Aorta (tissue), 5 donors: ENCODE results near the gene DERL3. TPM values are rescaled to one million over a fixed set of nuclear protein-coding genes. Genes with fewer than 3 reads are reported as not detected.
A peak's percentile ranks its signal among the peaks of the same experiment; 100 is the strongest.

ENCODE experiments used
- ATAC-seq: fragments of 200-7000 bp; cut with Tn5 transposase; one replicate; pipeline ENCODE4 v1.9.1; 2022; ENCODE audit warnings: moderate library complexity; ENCODE audit not compliant: low FRiP score
- DNase-seq, 2 donors: peaks; one replicate each; pipeline ENCODE4 v3.0.0-alpha.2; 2020
- H3K27ac ChIP-seq, 2 donors: one replicate each; pipeline ENCODE4 v1.5.1; 2013; ENCODE audit warnings: low read length in 2 of 2, mild to moderate bottlenecking in 2 of 2, moderate library complexity in 2 of 2, control low read depth in 1 of 2, inconsistent platforms in 1 of 2, low read depth in 1 of 2
- H3K27me3 ChIP-seq, 2 donors: one replicate each; pipeline ENCODE4 v1.6.1; 2013; ENCODE audit warnings: control low read depth in 1 of 2, low read length in 1 of 2, mild to moderate bottlenecking in 1 of 2, moderate library complexity in 1 of 2; ENCODE audit not compliant: insufficient read depth in 2 of 2, control insufficient read depth in 1 of 2
- H3K36me3 ChIP-seq, 2 donors: one replicate each; pipeline ENCODE4 v1.6.1; 2013; ENCODE audit warnings: control low read depth in 1 of 2, low read length in 1 of 2, mild to moderate bottlenecking in 1 of 2; ENCODE audit not compliant: insufficient read depth in 2 of 2, control insufficient read depth in 1 of 2
- H3K4me1 ChIP-seq, 2 donors: one replicate each; pipeline ENCODE4 v1.6.1; 2013; ENCODE audit warnings: low read length in 2 of 2, control low read depth in 1 of 2, mild to moderate bottlenecking in 1 of 2, moderate library complexity in 1 of 2; ENCODE audit not compliant: insufficient read depth in 2 of 2, control insufficient read depth in 1 of 2
- H3K4me3 ChIP-seq, 2 donors: one replicate each; pipeline ENCODE4 v1.5.1; 2013; ENCODE audit warnings: low read length in 2 of 2, control low read depth in 1 of 2, mild to moderate bottlenecking in 1 of 2
- H3K9me3 ChIP-seq: one replicate; pipeline ENCODE4 v1.6.1; 2013; ENCODE audit warnings: mild to moderate bottlenecking, low read length; ENCODE audit not compliant: control insufficient read depth
- WGBS, 2 donors: extraction: QIAGEN DNeasy Blood & Tissue Kit; methylation state at CpG; one replicate each; pipeline ENCODE4 v1.1.7; 2013; 5-methylcytosine and 5-hydroxymethylcytosine counted together
- intact Hi-C, 2 donors: fragments of 100-400 bp; cut with DNase I; formaldehyde crosslinking; loops; one replicate each; pipeline versions ENCODE4 v1.14.2 to v1.15.0; 2022
- polyA plus RNA-seq, 2 donors: library from polyadenylated mRNA; stranded (reverse); fragments of 200-250 nt; gene quantifications; one replicate each; pipeline ENCODE4 v1.2.3, GENCODE V29; 2013
- total RNA-seq, 2 donors: library from RNA; stranded (reverse); fragmentation: NEBNext Ultra II Directional; extraction: Animal tissue kit (Norgen Biotek cat#: 25700); gene quantifications; one replicate each; pipeline ENCODE4 v1.2.1, GENCODE V29; 2021
- donor health status: healthy with polysubstance abuse.
- donor health status: Bipolar disorder and iron deficiency.
- donor health status: DM: no; HTN: no; CAD: no.
- donor health status: DM: no; HTN: no; CAD: no.
- donor health status: DM: yes; HTN: yes; CAD: no.

Gene DERL3
- total and polyA plus RNA-seq, 4 donors = 1.4 to 6.1 (median 2.9) TPM

- Histone ChIP-seq H3K27me3 (no peaks in the 10 kb centered on the region), H3K4me3 (no peak overlapping the region), H3K4me1 (no peaks in the 10 kb centered on the region), H3K9me3 (no peaks in the 10 kb centered on the region), H3K27ac (no peak overlapping the region), H3K36me3 (peaks cover 4 to 23% of the 10 kb centered on the region in 2 donors)
- ATAC-seq (no peak), DNase-seq (peak in 1 of 2 donors; percentile 17)
- 77 to 80% methylated on average over 21 of the region's 21 CpGs for WGBS, 2 donors
- intact Hi-C loops = no loop called here
Observed at GRCh38 chr22:23803001-23803819, 35.6 kb downstream of the DERL3 start.

DNA sequence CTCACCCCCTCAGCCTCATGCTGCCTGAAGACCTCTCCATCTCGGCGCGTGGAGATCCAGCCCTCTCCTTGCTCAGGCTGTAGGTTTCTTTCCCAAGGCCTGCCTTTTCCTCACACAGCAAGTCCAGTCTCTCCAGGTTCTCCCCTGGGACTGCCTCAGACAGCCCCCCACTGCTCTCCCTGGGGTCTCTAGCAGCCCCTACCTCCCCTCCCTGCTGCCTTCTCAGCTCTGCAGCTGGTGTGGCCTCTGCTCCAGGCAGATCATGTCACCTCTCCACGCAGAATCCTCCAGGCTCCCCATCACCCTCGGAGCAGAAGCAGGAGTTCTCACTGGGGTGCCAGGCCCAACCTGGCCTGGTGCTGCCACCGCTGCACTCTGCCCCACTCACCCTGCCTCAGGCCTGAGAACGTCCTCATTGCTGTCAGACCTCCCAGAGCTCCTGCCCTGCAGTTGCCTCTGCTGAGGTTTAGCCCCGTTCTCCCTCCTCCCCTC is 36.9 kb downstream of the DERL3 start:
- no peaks in the 10 kb centered on the region for H3K4me1 ChIP-seq
- peaks cover 4 to 21% of the 10 kb centered on the region in 2 donors for H3K36me3 ChIP-seq
- DNase-seq = peak in 1 of 2 donors; percentile 10
- H3K9me3 ChIP-seq = no peaks in the 10 kb centered on the region
- intact Hi-C loops = no loop called here
- ATAC-seq = no peak
- 84 to 92% methylated on average over 8 of the region's 8 CpGs for WGBS, 2 donors
- H3K27ac ChIP-seq = no peak overlapping the region
- H3K27me3 ChIP-seq = no peaks in the 10 kb centered on the region
- no peak overlapping the region for H3K4me3 ChIP-seq

GRCh38 chr22:23801238-23801821 is 37.5 kb downstream of the DERL3 start:
- ATAC-seq (no peak), DNase-seq (peak in 1 of 2 donors; percentile 32)
- Histone ChIP-seq H3K27ac (no peak overlapping the region), H3K36me3 (peaks cover 4 to 20% of the 10 kb centered on the region in 2 donors), H3K27me3 (no peaks in the 10 kb centered on the region), H3K4me1 (no peaks in the 10 kb centered on the region), H3K4me3 (no peak overlapping the region), H3K9me3 (no peaks in the 10 kb centered on the region)
- intact Hi-C loops = no loop called here
- WGBS, 2 donors = 86 to 88% methylated on average over 11 of the region's 11 CpGs

GRCh38 chr22:23800297-23801237 is 38.2 kb downstream of the DERL3 start:
- H3K27ac ChIP-seq = no peak overlapping the region
- WGBS, 2 donors = 92 to 94% methylated on average over 18 of the region's 18 CpGs
- no peak for ATAC-seq

DNA sequence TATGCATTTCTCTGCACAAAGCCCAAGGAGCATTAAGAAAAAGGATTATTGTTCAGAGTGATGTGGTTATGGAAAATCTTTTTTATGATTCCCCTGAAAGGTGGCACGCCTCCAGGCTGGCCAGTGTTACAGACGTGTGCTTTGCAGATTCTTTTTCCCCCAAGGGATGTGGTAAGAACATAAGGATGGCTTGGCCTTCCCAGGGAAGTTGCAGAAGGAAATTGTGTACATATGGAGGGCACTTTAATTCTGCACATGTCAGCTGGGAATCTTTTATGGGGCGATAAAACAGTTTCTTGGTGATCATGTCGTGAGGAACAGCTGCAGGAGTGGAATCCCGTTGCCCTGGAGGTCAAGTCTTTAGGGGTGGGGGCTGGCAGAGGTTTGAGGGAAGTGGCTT is 42.3 kb downstream of the DERL3 start:
- no peaks in the 10 kb centered on the region for H3K9me3 ChIP-seq
- peaks cover 3 to 4% of the 10 kb centered on the region in 2 donors for H3K36me3 ChIP-seq
- H3K27me3 ChIP-seq = no peaks in the 10 kb centered on the region
- DNase-seq (peak in 1 of 2 donors; percentile 17), ATAC-seq (no peak)
- intact Hi-C loops = no loop called here
- no peaks in the 10 kb centered on the region for H3K4me1 ChIP-seq
- 47 to 63% methylated on average over 5 of the region's 5 CpGs for WGBS, 2 donors
- H3K4me3 ChIP-seq = no peak overlapping the region
- no peak overlapping the region for H3K27ac ChIP-seq

More at GRCh38 chr22:23800297-23801237, 38.2 kb downstream of the DERL3 start:
- H3K36me3 ChIP-seq = peaks cover 4 to 17% of the 10 kb centered on the region in 2 donors
- no peaks in the 10 kb centered on the region for H3K27me3 ChIP-seq
- H3K9me3 ChIP-seq = no peaks in the 10 kb centered on the region
- intact Hi-C loops = no loop called here
- DNase-seq = peak in 1 of 2 donors; percentile 24
- no peaks in the 10 kb centered on the region for H3K4me1 ChIP-seq
- no peak overlapping the region for H3K4me3 ChIP-seq

GRCh38 chr22:23793326-23793725 is 45.5 kb downstream of the DERL3 start:
- DNase-seq = no peak
- no peak for ATAC-seq
- Histone ChIP-seq H3K36me3 (peaks cover 0 to 3% of the 10 kb centered on the region in 2 donors), H3K27ac (no peak overlapping the region), H3K9me3 (no peaks in the 10 kb centered on the region), H3K4me1 (no peaks in the 10 kb centered on the region), H3K4me3 (no peak overlapping the region), H3K27me3 (no peaks in the 10 kb centered on the region)
- intact Hi-C loops = no loop called here
- 82 to 85% methylated on average over 8 of the region's 8 CpGs for WGBS, 2 donors

GRCh38 chr22:23791738-23792645 is 46.8 kb downstream of the DERL3 start:
- Histone ChIP-seq H3K36me3 (peaks cover 0 to 3% of the 10 kb centered on the region in 2 donors), H3K27ac (no peak overlapping the region), H3K4me3 (no peak overlapping the region), H3K27me3 (no peaks in the 10 kb centered on the region), H3K9me3 (no peaks in the 10 kb centered on the region), H3K4me1 (no peaks in the 10 kb centered on the region)
- DNase-seq (no peak), ATAC-seq (no peak)
- intact Hi-C loops = no loop called here
- WGBS, 2 donors = 85 to 86% methylated on average over 25 of the region's 25 CpGs
